SU-DHL-6 (cell line): ENCODE measurements around the gene CDK16.

Experiments
- H2AFZ ChIP-seq: fragments of 200-600 bp; sonication (generic); 2 replicates; pipeline ENCODE4 v1.6.1; 2014; ENCODE audit warnings: low read depth, mild to moderate bottlenecking, moderate library complexity, mixed read lengths, antibody characterized with exemption, low read length; ENCODE audit not compliant: severe bottlenecking
- H3F3A ChIP-seq: fragments of 200-600 bp; shearing (Covaris generic); 2 replicates; pipeline ENCODE4 v1.6.0; 2016; ENCODE audit warnings: antibody characterized with exemption, mild to moderate bottlenecking; ENCODE audit not compliant: insufficient read depth
- H3K27ac ChIP-seq: fragments of 200-600 bp; sonication (generic); 2 replicates; pipeline ENCODE4 v1.5.1; 2016; ENCODE audit warnings: low read depth, mild to moderate bottlenecking, low read length, moderate library complexity, mixed read lengths
- H3K27me3 ChIP-seq: fragments of 200-600 bp; sonication (generic), shearing (Covaris generic); 2 replicates; pipeline ENCODE4 v1.6.0; 2014; ENCODE audit warnings: mild to moderate bottlenecking, low read length
- H3K36me3 ChIP-seq: fragments of 200-600 bp; sonication (generic); 2 replicates; pipeline ENCODE4 v1.6.1; 2014; ENCODE audit warnings: mild to moderate bottlenecking, low read length, mixed read lengths
- H3K4me2 ChIP-seq: fragments of 300-600, 200-600 bp; shearing (Covaris generic), sonication (generic); 2 replicates; pipeline ENCODE4 v1.6.0; 2014; ENCODE audit warnings: low read length, low read depth, mild to moderate bottlenecking; ENCODE audit not compliant: poor library complexity, severe bottlenecking
- H3K4me3 ChIP-seq: fragments of 200-600 bp; sonication (generic); 2 replicates; pipeline ENCODE4 v1.5.1; 2014; ENCODE audit warnings: antibody characterized with exemption, low read length, mild to moderate bottlenecking, mixed read lengths; ENCODE audit not compliant: insufficient read depth, poor library complexity, severe bottlenecking
- H3K79me2 ChIP-seq: fragments of 200-600 bp; sonication (generic); 2 replicates; pipeline ENCODE4 v1.6.1; 2014; ENCODE audit warnings: mild to moderate bottlenecking, low read length, moderate library complexity; ENCODE audit not compliant: insufficient read depth
- H3K9ac ChIP-seq: fragments of 200-600 bp; sonication (generic); 2 replicates; pipeline ENCODE4 v1.7.0; 2014; ENCODE audit warnings: mild to moderate bottlenecking, low read length
- H3K9me2 ChIP-seq: fragments of 200-600 bp; sonication (generic); replicated peaks from 2 replicates; pipeline ENCODE4 v1.6.1; 2014; ENCODE audit warnings: low read length; ENCODE audit not compliant: insufficient read depth
- H3K9me3 ChIP-seq: fragments of 200-600 bp; sonication (generic); 2 replicates; pipeline ENCODE4 v1.6.1; 2014; ENCODE audit warnings: low read length, mixed read lengths; ENCODE audit not compliant: insufficient read depth
- H4K20me1 ChIP-seq: fragments of 200-600 bp; sonication (generic); 2 replicates; pipeline ENCODE4 v1.6.1; 2014; ENCODE audit warnings: low read depth, mild to moderate bottlenecking, antibody characterized with exemption, low read length, moderate library complexity, mixed read lengths
- CTCF ChIP-seq: fragments of 200-600 bp; sonication (generic); IDR thresholded peaks from one replicate; pipeline ENCODE4 v1.5.1; 2017; ENCODE audit warnings: antibody characterized with exemption, mild to moderate bottlenecking, low read length, moderate library complexity; ENCODE audit not compliant: insufficient read depth, poor library complexity, severe bottlenecking
- EZH2phosphoT487 ChIP-seq: fragments of 200-600 bp; sonication (generic), shearing (Covaris generic); conservative IDR thresholded peaks from 2 replicates; pipeline ENCODE4 v1.6.1; 2018; ENCODE audit warnings: mild to moderate bottlenecking, antibody characterized with exemption, low read length, moderate library complexity, mixed read lengths

CDK16 gene

GRCh38 chrX:47231167-47231566 lies 12.7 kb downstream of the CDK16 start:
- Histone ChIP-seq H3K36me3 (no peaks in the 10 kb centered on the region), H3K27ac (no peak overlapping the region; the same call in 1 of the 2 replicates), H2AFZ (no peak overlapping the region), H3K9ac (no peak overlapping the region), H3K79me2 (peaks cover 24% of the 10 kb centered on the region), H3K4me3 (no peak overlapping the region), H3K27me3 (no peaks in the 10 kb centered on the region), H3K9me3 (no peaks in the 10 kb centered on the region), H3K9me2 (no peaks in the 10 kb centered on the region), H4K20me1 (no peaks in the 10 kb centered on the region), H3K4me2 (no peak overlapping the region), H3F3A (peaks cover 19% of the 10 kb centered on the region)
- no peak for TF ChIP-seq CTCF
- no peak for TF ChIP-seq EZH2phosphoT487

- Histone ChIP-seq H3K9ac (peak overlapping the region; percentile 73), H3K27ac (peak overlapping the region; percentile 88), H2AFZ (no peak overlapping the region), H3K79me2 (peaks cover 35% of the 10 kb centered on the region), H3K4me2 (peak overlapping the region; percentile 59), H3K27me3 (no peaks in the 10 kb centered on the region), H4K20me1 (no peaks in the 10 kb centered on the region), H3K9me3 (no peaks in the 10 kb centered on the region), H3K4me3 (peak overlapping the region; percentile 84), H3K9me2 (no peaks in the 10 kb centered on the region), H3K36me3 (no peaks in the 10 kb centered on the region), H3F3A (peaks cover 19% of the 10 kb centered on the region)
- TF ChIP-seq CTCF, result no peak
- TF ChIP-seq EZH2phosphoT487, result no peak
Observed at GRCh38 chrX:47232197-47232802, 13.8 kb downstream of the CDK16 start.

- Histone ChIP-seq H3K9me2 (no peaks in the 10 kb centered on the region), H3K9ac (peak within 1 kb of the TSS; percentile 73), H4K20me1 (no peaks in the 10 kb centered on the region), H3K36me3 (no peaks in the 10 kb centered on the region), H3K4me3 (peak within 1 kb of the TSS; percentile 84), H3K27ac (peak within 1 kb of the TSS; percentile 88), H2AFZ (no peak within 1 kb of the TSS), H3K9me3 (no peaks in the 10 kb centered on the region), H3K79me2 (peaks cover 41% of the 10 kb centered on the region), H3F3A (peaks cover 14% of the 10 kb centered on the region), H3K27me3 (no peaks in the 10 kb centered on the region), H3K4me2 (peak within 1 kb of the TSS; percentile 97)
- TF ChIP-seq EZH2phosphoT487, result no peak
- no peak for TF ChIP-seq CTCF
Observed at GRCh38 chrX:47232803-47233332, 14.4 kb downstream of the CDK16 start, which contains the start of gene USP11. Gene USP11, plus strand, starts transcription at chrX:47233009. Its CDS starts 35 bp downstream, at chrX:47233044.
